Cerebellar nuclear complex (tissue), 1 donor: ENCODE results near the gene ANKRD23.
"Not testable (repeated sequence)": the region's sequence is repeated elsewhere in the genome, so short reads cannot be mapped to it uniquely, and the experiment has no call there.

ENCODE experiments used
- DNase-seq, 2 experiments: peaks; one replicate each; lab custom pipeline; 2025; lab: John Stamatoyannopoulos, UW

Gene ANKRD23

GRCh38 chr2:96798733-96799622 lies 44.8 kb downstream of the ANKRD23 start:
- DNase-seq, result no peak

DNA sequence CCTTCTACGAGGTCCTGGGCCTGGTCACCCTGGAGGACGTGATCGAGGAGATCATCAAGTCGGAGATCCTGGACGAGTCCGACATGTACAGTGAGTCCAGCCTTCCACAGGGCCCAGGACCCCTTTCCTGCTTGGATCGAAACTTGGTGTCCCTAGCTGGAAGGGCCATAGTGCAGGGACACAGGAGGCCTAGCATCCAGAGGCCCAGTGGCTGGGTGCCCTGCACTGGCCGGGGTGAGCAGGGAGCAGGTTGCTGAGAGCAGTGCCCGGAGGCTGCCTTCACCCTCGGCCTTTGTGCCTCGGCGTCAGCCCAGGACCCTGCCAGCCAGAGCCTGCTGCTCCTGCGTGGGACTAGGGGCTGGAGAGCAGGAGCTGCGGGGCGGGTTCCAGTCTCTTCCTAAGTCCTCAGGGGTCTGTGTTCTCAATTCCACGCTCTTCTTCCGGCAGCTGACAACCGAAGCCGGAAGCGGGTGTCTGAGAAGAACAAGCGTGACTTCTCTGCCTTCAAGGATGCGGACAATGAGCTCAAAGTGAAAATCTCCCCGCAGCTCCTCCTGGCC lies 46.7 kb downstream of the ANKRD23 start:
- DNase-seq, result no peak

- not testable (repeated sequence) for DNase-seq
Measured at GRCh38 chr2:96796497-96796896, 47.3 kb downstream of the ANKRD23 start.

DNA sequence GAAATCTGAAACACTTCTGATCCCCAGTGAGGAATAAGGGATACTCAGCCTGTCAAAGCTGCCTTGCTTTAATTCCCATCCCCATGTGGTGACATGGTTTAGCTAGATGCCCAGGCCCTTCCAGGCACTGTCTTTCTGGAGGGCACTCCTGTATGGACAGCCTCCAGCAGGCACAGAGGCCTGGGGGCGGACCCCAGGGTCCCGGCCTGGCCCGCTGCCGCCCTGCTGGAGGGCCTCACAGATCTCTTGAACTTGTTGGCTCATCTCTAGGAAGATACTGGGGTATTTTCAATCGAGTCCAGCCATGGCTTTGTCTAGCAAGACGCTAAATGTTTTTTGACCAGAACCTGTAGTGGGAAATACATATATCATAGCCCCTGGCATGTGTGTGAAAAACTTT lies 48.7 kb downstream of the ANKRD23 start:
- DNase-seq, result no peak

DNA sequence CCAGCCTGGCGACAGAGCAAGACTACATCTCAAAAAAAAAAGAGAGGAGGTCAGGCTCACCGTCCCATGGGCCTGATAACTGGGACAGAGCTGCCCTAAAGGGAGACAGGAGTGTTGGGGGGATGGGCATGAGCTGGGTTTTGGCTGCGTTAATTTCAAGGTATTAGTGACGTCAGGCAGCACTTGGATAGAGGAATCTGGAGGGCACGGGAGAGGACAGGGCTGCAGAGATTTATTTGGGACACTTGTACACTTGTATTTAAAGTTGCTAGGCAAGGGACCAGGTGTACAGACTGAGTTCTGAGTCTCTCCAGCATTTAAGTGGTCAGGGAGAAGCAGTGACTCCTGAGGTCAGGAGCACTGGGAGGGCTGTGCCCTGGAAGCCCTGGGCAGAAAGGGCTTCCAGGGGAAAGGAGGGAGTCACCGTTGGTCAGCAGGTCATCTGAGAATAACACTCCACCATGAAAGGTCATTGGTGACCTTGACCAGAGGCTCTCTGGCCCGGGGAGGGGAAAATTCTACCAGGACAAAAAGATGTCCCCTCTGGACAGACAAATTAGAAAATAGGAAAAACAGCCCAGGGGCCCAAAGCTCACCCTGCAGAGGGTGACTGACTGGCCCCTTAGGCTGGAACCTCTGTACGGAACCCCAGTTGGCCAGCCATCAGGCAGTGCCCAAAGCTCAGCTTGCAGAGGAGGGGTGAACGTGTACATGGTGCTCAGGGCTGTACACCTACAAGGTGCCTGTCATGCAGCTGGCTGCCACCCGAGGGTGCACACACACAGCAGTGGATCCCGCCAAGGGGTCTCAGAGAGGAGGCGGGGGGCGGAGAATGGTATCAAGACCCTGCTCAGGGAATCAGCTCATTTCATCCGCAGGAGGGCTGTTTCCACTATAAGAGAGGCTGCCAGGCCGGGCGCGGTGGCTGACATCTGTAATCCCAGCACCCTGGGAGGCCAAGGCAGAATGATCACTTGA lies 50.8 kb downstream of the ANKRD23 start:
- no peak for DNase-seq

GRCh38 chr2:96789245-96789617 lies 54.6 kb downstream of the ANKRD23 start:
- no peak for DNase-seq

DNA sequence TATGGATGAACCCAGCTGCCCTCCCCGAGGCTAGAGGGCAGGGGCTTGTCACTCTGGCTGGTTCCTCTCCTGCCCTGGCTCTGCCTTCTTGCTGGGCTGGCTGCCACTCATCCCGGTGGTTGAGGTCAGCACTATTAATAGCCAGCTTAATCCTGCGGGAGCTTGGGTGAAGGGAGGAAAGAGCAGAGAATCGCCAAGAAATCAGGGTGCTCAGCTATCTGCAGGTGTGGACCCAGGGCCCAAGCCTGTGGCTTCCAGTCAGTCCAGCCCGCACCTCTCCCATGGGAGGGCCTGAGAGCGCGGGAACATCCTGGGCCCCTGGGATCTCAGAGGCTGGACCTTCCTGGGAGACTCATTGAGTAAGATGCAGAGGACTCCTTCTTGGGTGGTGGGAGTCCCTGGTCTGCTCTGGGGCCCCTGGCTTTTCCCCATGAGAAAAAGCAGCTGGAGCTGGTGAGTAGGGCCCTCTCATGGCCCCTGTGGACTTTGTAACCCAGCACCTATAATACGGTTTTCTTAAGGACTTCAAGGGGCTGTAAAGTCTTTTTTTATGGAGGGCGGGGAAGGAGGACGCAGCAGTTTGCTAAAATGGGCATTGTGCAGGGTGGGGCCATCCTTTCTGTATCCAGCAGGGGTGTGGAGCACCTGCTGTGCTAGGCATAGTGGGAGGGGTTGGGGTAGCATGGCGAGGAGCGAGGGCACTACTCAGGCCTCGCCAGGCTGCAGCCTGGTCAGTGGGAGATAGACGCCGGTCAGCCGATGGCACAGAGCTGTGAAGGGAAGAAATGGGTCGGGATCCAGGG lies 55.2 kb downstream of the ANKRD23 start:
- peak; percentile 16 to 56 for DNase-seq
